ENCODE measurements around the gene ROPN1.

ROPN1 gene

DNA sequence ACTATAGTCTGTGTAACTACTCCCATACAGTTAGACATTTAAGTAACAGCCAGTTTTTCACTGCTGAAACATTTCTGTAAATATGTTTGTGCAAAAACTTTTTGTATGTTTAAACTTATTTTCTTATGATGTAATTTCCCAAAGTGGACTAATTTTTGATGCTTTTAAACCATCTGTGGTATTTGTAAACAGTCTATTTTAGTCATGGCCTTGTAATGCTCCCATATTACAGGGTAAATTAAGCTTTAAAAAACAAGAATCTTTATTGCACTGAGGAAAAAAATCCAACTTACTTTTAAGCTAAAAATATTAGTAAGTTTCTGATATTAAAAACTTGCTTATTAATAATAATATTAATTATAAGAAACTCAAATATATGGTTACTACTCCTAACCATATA lies 44.4 kb downstream of the ROPN1 start:
- DNase-seq: no peak

DNA sequence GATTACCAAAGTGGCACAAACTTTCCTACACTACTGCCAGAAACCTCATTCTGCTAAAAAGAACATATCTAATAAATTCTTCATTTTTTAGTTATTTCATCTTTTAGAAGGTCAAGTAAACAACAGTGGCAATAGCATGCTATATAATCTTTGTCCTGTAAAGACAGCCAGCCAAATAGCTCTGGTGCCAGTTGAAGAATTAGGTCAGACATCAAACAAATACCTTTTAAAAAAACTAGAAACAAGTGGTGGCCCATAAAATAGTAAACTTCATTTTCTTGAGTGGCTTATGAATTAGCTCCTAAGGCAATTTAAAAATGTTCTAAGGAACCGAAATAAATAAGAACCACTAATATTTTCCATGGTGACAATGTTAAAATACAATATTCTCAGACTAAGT lies 50.4 kb downstream of the ROPN1 start:
- DNase-seq: no peak

DNA sequence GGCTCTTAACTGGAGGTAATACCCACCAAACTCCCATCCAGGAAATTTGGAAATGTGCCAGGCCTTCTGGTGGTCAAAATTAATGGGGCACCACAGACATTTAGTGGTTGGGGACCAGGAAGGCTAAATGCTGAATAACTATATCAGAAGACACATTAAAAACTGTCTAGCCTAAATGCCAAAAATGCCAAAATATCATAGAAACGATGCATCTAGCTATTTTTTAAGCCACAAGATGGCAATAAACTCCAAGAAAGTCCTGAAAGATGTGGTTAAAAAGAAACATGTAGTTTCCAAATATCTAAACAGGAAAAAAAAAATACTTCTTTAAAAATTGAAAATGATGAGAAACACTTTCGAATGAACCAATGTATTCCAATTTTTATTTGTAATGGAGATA lies 50.8 kb downstream of the ROPN1 start:
- DNase-seq: no peak

DNA sequence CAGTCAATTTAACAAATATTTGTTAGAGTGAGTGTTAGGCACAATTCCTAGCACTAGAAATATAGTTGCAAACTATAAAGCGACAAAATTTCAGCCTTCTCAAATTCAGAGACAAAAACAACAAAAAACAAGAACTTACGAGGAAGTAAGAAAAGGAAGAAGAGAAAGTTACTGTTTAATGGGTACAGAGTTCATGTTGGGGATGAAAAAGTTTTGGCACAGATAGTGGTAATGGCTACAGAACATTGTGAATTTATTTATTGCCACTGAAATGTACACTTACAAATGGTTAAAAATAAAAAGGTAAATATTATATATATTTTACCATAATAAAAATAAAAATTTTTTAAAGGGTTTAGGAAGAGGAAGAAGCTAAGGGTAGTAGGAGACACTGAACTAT lies 52.2 kb downstream of the ROPN1 start:
- DNase-seq: no peak

DNA sequence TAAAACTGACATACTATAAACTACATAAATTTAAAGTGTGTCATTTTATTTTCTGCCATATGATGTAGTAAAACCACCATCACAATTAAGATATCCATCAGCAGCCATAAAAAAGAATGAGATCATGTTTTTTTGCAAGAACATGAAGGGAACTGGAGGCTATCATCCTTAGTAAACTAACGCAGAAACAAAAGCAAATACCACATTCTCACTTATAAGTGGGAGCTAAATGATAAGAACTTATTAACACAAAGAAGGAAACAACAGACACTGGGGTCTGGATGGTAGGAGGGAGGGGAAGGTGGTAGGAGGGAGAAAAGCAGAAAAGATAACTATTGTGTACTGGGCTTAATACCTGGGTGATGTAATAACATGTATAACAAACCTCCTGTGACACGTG lies 55.5 kb downstream of the ROPN1 start:
- DNase-seq: no peak

DNA sequence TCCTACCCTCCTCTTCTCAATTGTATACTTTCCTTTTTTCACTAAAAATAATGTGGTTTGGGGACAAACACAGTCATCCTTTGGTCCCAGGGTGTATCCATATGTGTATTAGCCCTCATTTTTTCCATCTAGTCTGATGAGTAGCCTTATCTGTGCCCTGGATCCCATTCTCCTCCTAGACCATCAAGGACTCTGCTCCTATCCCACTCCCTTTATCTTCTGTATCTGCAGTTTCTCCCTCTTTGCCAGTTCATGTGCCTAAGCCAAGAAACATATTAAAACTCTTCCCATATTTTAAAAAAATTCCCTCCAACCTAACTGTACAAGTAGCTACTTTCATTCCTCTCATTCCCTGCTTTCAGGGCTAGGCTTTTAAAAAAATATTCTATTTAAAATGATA lies 56.1 kb downstream of the ROPN1 start:
- no peak for DNase-seq

DNA sequence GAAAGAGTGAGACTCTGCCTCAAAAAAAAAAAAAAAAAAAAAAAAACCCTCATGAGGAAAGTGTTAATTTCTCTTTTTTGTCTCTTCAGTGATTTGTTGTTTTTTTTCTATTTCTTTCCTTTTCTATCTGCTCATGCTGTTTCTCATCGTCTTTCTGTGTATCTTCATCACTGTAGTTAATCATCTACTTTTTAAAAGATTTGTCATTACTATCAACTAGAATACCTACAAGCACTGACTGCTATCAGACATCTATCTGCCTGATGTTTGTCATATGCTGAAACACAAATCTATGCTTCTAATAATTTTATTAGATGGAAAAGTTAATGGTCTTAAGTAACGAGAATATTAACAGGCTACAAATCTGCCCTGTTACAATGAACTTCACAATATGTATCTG lies 57.7 kb downstream of the ROPN1 start:
- no peak for DNase-seq

DNA sequence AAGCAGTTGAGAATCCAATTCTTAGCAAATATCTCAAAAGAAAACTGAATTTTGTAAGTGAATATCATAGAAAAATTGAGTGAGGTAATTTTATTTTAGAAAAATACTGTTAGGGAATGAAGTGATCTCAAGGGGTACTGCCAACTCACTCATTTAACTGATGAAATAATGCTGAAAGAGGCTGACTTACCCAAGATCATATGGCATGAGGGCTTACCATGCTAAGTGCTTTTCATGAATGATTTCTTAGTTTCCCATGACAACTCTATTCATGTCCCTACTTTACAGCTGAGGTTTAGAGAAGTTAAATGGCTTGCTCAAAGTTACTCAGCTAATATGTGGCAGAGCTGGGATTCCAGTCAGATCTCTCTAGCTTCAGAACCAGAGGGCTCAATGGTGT lies 61.5 kb downstream of the ROPN1 start:
- DNase-seq: no peak

DNA sequence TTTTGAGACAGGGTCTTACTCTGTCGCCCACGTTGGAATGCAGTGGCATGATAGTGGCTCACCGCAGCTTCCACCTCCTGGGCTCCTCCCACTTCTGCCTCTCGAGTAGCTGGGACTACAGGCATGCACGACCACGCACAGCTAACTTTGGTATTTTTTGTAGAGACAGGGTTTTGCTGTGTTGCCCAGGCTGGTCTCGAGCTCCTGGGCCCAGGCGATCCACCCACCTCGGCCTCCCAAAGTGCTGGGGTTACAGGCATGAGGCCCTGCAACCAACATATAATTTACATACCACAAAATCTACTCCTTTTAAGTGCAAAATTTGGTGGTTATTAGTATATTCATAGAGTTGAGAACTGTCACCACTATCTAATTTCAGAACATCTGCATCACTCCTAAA lies 62.6 kb downstream of the ROPN1 start:
- no peak for DNase-seq

DNA sequence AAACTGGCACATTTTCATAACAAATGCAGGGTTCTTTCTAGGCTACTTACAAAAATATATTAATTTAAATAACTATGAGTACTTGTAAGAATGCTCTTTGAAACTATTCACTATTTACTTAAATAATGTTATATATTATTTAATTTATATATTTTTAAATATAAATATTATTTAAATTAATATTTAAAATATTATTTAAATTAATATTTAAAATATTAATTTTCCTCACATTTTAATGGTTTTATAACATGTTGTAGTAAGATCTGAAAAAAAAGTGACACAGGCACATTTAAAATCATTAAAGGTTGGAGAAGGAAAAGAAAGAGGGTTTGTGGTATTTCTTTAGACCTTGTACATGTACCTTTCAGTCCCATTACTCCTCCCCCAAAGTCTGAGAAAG lies 65.5 kb downstream of the ROPN1 start:
- no peak for DNase-seq

DNA sequence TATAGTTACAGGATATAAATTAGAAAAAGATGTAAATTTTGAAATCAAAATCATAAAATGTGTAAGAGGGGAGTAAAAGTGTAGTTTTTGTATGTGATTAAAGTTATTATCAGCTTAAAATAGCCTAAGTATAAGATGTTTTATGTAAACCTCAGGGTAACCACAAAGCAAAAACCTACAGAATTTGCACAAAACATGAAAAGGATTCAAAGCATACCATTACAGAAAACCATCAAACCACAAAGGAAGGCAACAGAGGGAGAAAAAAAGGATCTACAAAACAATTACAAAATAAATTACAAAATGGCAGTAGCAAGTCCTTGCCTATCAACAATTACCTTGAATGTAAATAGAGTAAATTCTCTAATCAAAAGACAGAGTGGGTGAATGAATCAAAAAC lies 71.1 kb downstream of the ROPN1 start:
- DNase-seq: no peak

DNA sequence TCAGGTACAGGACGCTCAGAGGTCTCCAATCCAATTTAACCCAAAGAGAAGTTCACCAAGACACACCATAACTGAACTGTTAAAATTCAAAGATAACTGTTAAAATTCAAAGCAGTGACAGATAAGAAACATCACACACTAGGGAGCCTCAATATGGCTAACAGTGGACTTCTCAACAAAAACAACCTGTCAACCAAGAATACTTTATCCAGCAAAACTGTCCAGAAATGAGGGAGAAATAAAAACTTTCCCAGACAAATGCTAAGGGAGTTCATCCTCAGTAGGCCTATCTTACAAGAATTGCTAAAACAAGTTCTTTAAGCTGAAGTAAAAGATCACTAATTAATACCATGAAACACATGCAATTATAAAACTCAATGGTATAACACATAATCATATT lies 71.5 kb downstream of the ROPN1 start:
- no peak for DNase-seq

DNA sequence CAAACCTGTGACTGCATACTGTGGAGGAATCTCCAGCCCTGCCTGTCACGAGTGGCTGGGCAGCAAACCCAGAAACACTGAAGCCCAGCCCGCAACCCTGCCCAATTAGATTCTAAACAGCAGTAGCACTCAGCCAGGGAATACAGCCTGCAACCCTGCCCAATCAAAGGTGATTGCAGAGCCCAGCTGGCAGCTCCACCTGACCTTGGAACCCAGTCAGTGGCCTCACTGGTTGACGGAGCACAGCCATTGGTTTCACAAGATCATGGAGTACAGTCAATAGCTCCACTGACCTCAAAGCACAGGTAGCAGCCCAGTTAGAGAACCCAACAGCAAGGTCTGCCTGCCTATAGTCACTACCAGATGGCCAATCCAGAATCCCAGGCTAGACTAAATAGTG lies 72.6 kb downstream of the ROPN1 start:
- DNase-seq: no peak
